Activated CD8-positive, alpha-beta memory T cell treated with anti-CD3 and anti-CD28 coated beads for 36 hours (primary cell): ENCODE results near the gene LRCH3. TPM values are rescaled to one million over a fixed set of nuclear protein-coding genes. Genes with fewer than 3 reads are reported as not detected.

Source experiments
- CTCF ChIA-PET: fragments of 350-600 bp; sonication (Branson Sonifier 250); formaldehyde crosslinking; loops from one replicate; lab custom pipeline; 2021; ENCODE audit warnings: antibody characterized with exemption; lab: Charles Lee
- POLR2A ChIA-PET: fragments of 350-600 bp; sonication (Branson Sonifier 250); formaldehyde crosslinking; loops from one replicate; lab custom pipeline; 2021; ENCODE audit warnings: antibody characterized with exemption; lab: Charles Lee
- total RNA-seq, 2 experiments: library from RNA; stranded (reverse); gene quantifications; one replicate each; pipeline ENCODE4 v1.2.3, GENCODE V29; 2021

The LRCH3 gene
- total RNA-seq, 2 experiments from 2014 or later, result 46.5 to 49.0 TPM

- ChIA-PET CTCF (no interaction called here), POLR2A (no interaction called here)
Observed at GRCh38 chr3:197787412-197787811, 3.6 kb upstream of the LRCH3 start.

- POLR2A ChIA-PET, result no interaction called here
- CTCF ChIA-PET, result no interaction called here
Observed at GRCh38 chr3:197789309-197789708, 1.7 kb upstream of the LRCH3 start.

DNA sequence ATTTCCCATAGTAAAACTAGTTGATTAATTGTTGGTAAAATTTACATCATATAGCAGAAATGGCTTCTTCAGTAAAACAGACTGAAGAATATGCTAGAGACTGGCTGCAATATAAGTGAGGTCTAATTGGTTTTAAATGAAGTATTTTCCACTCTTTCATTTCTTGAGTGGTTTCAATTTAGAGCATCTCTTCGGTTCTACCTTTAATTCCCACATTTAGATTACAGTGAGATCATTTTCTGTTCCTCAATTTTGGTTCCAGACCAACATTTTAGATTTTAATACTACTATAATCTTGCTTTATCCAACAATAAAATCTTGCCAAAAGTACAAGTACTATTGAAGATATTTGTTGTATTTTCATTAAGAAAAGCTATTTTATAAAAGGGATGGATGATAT, 1.0 kb upstream of the LRCH3 start:
- POLR2A ChIA-PET, result interaction anchor here (0.7 kb wide), 1 partner anchor 168 kb away, joined by 3 read pairs; no protein-coding TSS in a partner anchor
- CTCF ChIA-PET, result no interaction called here

DNA sequence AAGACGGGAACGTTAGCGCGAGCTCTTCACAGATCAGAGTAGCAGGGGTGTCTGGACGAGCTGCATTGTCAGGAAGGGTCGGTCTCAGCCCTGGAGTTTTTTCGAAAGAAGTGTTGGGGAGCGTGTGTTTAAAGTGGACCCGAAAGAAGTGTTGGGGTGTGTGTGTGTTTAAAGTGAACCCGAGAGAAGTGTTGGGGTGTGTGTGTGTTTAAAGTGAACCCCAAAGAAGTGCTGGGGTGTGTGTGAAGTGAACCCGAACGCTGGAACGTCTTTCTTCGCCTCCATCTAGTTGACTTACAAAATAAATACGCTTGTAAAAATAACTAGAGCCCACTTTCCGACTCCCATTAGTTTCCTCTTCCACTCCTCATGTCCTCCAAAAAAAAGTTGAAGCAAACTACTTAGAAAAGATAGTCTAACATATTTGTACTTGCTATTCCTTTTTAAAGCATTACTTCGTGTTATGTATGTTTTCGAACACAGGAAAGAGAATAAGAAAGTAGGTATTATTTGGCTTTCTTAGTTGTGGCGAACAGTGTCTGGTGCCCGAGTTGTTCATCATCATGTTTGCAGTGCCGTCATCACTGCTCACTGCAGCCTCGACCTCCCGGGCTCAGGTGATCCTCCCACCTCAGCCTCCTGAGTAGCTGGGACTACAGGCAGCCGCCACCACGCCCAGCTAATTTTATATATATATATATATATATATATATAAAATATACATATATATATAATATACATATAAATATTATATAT, 1.0 kb downstream of the LRCH3 start:
- ChIA-PET CTCF (no interaction called here), POLR2A (no interaction called here)

GRCh38 chr3:197793247-197793646, 2.2 kb downstream of the LRCH3 start:
- POLR2A ChIA-PET, result no interaction called here
- CTCF ChIA-PET, result no interaction called here

DNA sequence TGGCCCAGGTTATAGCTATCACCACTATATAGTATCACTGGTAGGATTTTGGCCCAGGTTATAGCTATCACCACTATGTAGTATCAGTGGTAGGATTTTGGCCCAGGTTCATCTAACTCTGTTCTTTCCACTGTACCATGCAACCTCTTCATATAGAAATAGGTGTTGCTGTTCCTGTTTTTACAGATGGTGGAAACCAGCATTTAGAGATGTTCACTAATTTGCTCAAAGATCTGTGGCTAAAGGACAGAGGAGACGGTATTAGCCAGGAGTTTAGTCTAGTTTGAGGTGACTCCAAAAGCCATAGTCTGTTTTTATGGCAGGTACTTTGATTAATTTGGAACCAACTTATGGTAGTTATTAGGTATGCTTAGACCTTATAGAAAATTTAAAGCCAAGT, 3.1 kb downstream of the LRCH3 start:
- ChIA-PET POLR2A (no interaction called here), CTCF (no interaction called here)

DNA sequence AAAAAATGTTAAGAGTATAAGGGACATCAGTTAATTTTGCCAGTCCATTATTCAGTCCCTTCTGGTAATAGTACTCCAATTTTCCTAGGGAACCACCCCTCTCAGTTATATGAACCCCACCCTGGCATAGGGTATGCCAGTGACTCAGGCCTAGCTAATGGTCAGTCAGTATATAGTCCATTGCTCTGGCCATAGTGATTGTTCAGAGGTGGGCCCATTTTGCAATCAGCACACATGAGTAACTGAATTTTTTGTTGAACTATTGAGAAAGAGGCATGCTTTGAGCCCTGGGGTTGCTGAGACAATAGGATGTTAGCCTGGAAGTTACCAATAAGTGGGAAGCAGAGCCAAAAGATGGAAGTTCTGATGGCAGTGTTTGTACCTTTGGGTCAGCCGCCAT, 4.1 kb downstream of the LRCH3 start:
- ChIA-PET POLR2A (no interaction called here), CTCF (interaction anchor here (0.5 kb wide), 1 partner anchor 51 kb away, joined by 4 read pairs; no protein-coding TSS in a partner anchor)

GRCh38 chr3:197796087-197796486, 5.0 kb downstream of the LRCH3 start:
- POLR2A ChIA-PET, result no interaction called here

DNA sequence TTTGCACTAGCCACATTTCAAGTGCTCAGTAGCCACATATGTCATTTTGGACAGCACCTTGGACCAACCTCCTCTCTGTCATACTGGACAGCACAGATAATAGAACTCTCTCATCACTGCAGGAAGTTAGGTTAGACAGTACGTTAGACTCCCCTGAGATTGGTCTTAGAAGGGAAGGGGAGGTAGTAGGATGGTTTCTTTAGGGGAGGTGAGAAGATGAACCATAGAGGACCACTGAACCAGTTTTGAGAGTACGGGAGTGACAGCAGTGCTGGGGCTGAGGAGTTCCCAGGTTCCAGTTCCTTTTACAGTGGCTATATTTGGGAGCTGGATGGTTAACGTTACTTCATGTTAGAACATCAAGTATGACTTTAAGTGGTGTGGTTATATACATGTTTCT, 7.8 kb downstream of the LRCH3 start:
- CTCF ChIA-PET, result no interaction called here
- POLR2A ChIA-PET, result no interaction called here

More at GRCh38 chr3:197796087-197796486, 5.0 kb downstream of the LRCH3 start:
- CTCF ChIA-PET, result interaction anchor here (0.5 to 1.1 kb wide), 3 partner anchors 12 to 65 kb away, joined by 3 to 5 read pairs (median 3); no protein-coding TSS in a partner anchor

- CTCF ChIA-PET, result no interaction called here
- POLR2A ChIA-PET, result no interaction called here
Observed at GRCh38 chr3:197800379-197800778, 9.3 kb downstream of the LRCH3 start.

GRCh38 chr3:197801891-197802778, 11.1 kb downstream of the LRCH3 start:
- ChIA-PET CTCF (interaction anchor here (1.3 to 1.5 kb wide), 2 partner anchors 18 to 19 kb away, joined by 3 to 4 read pairs; no protein-coding TSS in a partner anchor), POLR2A (no interaction called here)

GRCh38 chr3:197802779-197803459, 11.9 kb downstream of the LRCH3 start:
- CTCF ChIA-PET, result interaction anchor here (1.5 kb wide), 1 partner anchor 18 kb away, joined by 3 read pairs; no protein-coding TSS in a partner anchor
- POLR2A ChIA-PET, result no interaction called here

DNA sequence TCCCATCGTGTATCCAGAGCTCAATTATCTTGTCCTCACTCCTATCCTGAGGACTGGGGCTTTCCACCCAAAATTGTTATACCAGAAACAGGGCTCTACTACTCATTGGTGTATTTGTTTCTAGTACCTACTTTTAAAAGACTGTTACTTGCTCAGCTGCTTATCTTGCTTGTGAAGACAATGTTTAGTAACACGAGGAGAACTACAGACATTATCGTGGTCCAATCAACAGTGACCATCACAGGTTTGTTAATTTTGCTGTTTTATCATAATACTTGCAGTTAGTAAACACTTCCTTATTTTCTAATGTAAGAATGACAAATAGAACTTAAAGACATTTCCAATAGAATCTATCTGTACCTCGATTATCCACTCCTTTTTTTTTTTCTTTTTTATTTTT, 13.5 kb downstream of the LRCH3 start:
- POLR2A ChIA-PET, result no interaction called here
- CTCF ChIA-PET, result no interaction called here

DNA sequence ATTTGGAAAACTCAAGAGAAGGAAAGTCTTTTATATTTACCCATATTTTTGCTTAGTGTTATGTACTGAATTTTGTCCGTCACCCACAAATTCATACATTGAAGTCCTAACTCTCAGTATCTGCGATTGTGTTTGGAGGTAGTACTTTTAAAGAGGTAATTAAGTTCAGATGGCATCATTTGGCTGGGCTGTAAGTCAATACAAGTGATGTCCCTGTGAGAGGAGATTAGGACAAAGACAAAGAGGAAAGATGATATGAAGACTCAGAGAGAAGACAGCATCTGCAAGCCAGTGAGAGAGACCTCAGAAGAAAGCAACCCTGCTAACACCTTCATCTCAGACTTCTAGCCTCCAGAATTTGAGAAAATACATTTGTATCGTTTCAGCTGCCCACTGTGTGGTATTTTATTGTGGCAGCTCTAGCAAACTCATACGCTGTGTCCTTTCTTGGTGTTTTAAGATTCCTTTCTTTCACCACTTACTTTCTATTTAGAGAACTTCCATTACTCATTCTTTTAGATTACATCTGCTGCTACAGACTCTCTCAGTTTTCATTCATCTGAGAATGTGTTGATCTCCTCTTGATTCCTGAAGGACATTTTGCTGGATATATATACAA, 17.0 kb downstream of the LRCH3 start:
- ChIA-PET POLR2A (no interaction called here), CTCF (no interaction called here)

GRCh38 chr3:197809356-197810020, 18.4 kb downstream of the LRCH3 start:
- ChIA-PET POLR2A (interaction anchor here (0.6 kb wide), 1 partner anchor 645 kb away, joined by 3 read pairs; no protein-coding TSS in a partner anchor), CTCF (no interaction called here)

DNA sequence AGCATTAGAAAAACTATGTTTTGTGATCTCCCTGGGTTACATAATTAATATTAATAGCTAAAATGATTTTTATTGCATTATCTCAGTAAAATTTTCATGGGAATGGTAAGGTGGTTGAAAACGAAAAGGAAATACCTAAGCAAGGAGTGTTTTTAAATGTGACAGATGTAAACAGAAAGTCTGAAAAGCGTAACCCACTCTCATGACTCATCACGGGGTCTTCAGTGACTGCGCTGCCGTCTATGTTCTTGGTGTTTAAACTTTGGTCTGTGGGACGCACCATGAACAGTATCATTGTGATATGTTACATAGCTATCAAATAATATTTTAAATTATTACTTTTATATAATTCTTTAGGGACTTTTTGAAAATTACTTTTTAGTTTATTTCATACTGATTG, 19.8 kb downstream of the LRCH3 start:
- POLR2A ChIA-PET, result no interaction called here
- CTCF ChIA-PET, result no interaction called here

- ChIA-PET POLR2A (no interaction called here), CTCF (no interaction called here)
Observed at GRCh38 chr3:197811343-197811742, 20.3 kb downstream of the LRCH3 start.

GRCh38 chr3:197814372-197814771, 23.3 kb downstream of the LRCH3 start:
- POLR2A ChIA-PET, result no interaction called here
- CTCF ChIA-PET, result no interaction called here
